Breast epithelium (tissue), 3 donors: Measurements from ENCODE around the gene WRNIP1.
A peak's percentile ranks its signal among the peaks of the same experiment; 100 is the strongest.

Experiments
- POLR2AphosphoS5 ChIP-seq, 3 donors: sonication (generic); formaldehyde crosslinking; IDR thresholded peaks; one replicate each; pipeline ENCODE4 v1.6.1; 2017; ENCODE audit warnings: antibody characterized with exemption in 3 of 3
- TF ChIP-seq, protein P1 (sequence below), 3 donors: fragments of 450-650 bp; IDR thresholded peaks; one replicate each; pipeline ENCODE4 v1.5.1; 2016 to 2017; ENCODE audit warnings: antibody characterized with exemption in 3 of 3, mild to moderate bottlenecking in 3 of 3, moderate library complexity in 3 of 3

DNA sequence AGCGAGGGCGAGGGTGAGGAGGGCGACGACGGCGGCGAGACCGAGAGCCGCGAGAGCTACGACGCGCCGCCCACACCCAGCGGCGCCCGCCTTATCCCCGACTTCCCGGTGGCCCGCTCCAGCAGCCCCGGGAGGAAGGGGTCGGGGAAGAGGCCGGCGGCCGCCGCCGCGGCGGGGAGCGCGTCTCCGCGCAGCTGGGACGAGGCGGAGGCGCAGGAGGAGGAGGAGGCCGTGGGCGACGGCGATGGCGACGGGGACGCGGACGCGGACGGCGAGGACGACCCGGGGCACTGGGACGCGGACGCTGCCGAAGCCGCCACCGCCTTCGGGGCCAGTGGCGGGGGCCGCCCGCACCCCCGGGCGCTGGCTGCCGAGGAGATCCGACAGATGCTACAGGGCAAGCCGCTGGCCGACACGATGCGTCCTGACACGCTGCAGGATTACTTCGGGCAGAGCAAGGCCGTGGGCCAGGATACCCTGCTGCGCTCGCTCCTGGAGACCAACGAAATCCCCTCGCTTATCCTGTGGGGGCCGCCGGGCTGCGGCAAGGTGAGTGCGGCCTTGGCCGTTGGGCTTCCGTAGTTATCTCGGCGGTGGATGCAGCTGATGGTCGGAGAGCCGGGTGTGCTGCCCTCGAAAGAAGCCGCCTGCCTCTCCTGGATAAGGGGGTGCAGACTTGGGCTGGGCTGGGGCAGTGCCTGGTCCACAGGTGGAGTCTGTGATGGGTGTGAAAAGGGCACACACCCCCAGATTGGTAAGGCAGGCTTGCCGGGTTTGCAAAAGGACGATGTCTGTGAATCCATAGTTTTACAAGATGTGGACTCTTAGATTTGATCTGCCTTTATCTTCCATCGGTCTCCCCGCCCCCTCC, 938 bp downstream of the WRNIP1 start:
- TF ChIP-seq, protein P1, sequence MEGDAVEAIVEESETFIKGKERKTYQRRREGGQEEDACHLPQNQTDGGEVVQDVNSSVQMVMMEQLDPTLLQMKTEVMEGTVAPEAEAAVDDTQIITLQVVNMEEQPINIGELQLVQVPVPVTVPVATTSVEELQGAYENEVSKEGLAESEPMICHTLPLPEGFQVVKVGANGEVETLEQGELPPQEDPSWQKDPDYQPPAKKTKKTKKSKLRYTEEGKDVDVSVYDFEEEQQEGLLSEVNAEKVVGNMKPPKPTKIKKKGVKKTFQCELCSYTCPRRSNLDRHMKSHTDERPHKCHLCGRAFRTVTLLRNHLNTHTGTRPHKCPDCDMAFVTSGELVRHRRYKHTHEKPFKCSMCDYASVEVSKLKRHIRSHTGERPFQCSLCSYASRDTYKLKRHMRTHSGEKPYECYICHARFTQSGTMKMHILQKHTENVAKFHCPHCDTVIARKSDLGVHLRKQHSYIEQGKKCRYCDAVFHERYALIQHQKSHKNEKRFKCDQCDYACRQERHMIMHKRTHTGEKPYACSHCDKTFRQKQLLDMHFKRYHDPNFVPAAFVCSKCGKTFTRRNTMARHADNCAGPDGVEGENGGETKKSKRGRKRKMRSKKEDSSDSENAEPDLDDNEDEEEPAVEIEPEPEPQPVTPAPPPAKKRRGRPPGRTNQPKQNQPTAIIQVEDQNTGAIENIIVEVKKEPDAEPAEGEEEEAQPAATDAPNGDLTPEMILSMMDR (IDR thresholded peaks at IDR 0.05): no peak
- TF ChIP-seq POLR2AphosphoS5 (IDR thresholded peaks at IDR 0.05): peak in 1 of 3 donors; percentile 2
